Lung (tissue), 12 donors: ENCODE data around the gene ARID1B. TPM values are rescaled to one million over a fixed set of nuclear protein-coding genes. Genes with fewer than 3 reads are reported as not detected.

ENCODE experiments used
- ATAC-seq: fragments of 200-7000 bp; cut with Tn5 transposase; one replicate; pipeline ENCODE4 v1.9.1; 2020; ENCODE audit warnings: moderate number of reproducible peaks; ENCODE audit not compliant: insufficient read depth, low FRiP score
- DNase-seq, 3 donors: peaks; one replicate each; pipeline ENCODE4 v3.0.0-alpha.2; 2013 to 2017
- H3K27ac ChIP-seq, 2 donors: one replicate each; pipeline ENCODE4 v1.5.1; 2013; ENCODE audit warnings: mild to moderate bottlenecking in 2 of 2, moderate library complexity in 2 of 2, control low read depth in 1 of 2, inconsistent platforms in 1 of 2, low read depth in 1 of 2, low read length in 1 of 2
- H3K27me3 ChIP-seq, 3 donors: one replicate each; pipeline ENCODE4 v1.5.1; 2013; ENCODE audit warnings: low read length in 2 of 3; ENCODE audit not compliant: control insufficient read depth in 3 of 3, insufficient read depth in 3 of 3
- H3K36me3 ChIP-seq, 4 donors: one replicate each; pipeline ENCODE4 v1.5.1; 2013; ENCODE audit warnings: low read length in 4 of 4, mild to moderate bottlenecking in 1 of 4, moderate library complexity in 1 of 4; ENCODE audit not compliant: control insufficient read depth in 4 of 4, insufficient read depth in 4 of 4
- H3K4me1 ChIP-seq, 5 donors: one replicate each; pipeline ENCODE4 v1.5.1; 2013; ENCODE audit warnings: low read length in 5 of 5, mild to moderate bottlenecking in 2 of 5, moderate library complexity in 1 of 5; ENCODE audit not compliant: control insufficient read depth in 5 of 5, insufficient read depth in 5 of 5
- H3K4me3 ChIP-seq: one replicate; pipeline ENCODE4 v1.5.1; 2013; ENCODE audit warnings: mild to moderate bottlenecking, control low read depth, moderate library complexity
- H3K9ac ChIP-seq, 2 donors: one replicate each; pipeline ENCODE4 v1.5.1; 2013; ENCODE audit warnings: low read length in 2 of 2, control low read depth in 1 of 2; ENCODE audit not compliant: insufficient read depth in 1 of 2
- H3K9me3 ChIP-seq, 4 donors: one replicate each; pipeline ENCODE4 v1.5.1; 2013; ENCODE audit warnings: low read length in 3 of 4, mild to moderate bottlenecking in 1 of 4, moderate library complexity in 1 of 4; ENCODE audit not compliant: control insufficient read depth in 4 of 4, insufficient read depth in 3 of 4
- WGBS, 2 donors: extraction: QIAGEN DNeasy Blood & Tissue Kit; methylation state at CpG; one replicate each; pipeline ENCODE4 v1.1.7; 2013; 5-methylcytosine and 5-hydroxymethylcytosine counted together
- polyA plus RNA-seq, 2 donors: library from polyadenylated mRNA; stranded (reverse); fragments of 200-250 nt; gene quantifications; one replicate each; pipeline ENCODE4 v1.2.1, GENCODE V29; 2013
- total RNA-seq, 2 donors: library from RNA; depleted of rRNA in 1 of 2; stranded (reverse); fragments of >200 nt in 1 of 2; gene quantifications; one replicate each; pipeline ENCODE4 v1.2.1, GENCODE V29; 2014 to 2021
- TF ChIP-seq, protein P1 (sequence below): IDR thresholded peaks from 2 replicates; pipeline ENCODE4 v1.5.1; 2012; ENCODE audit warnings: mild to moderate bottlenecking; ENCODE audit errors: control extremely low read depth, extremely low read depth
- donor health status: control.
- donor health status: control.
- donor health status: Bipolar disorder and iron deficiency.
- donor health status: healthy.
- donor health status: DM: yes; HTN: yes; CAD: no.

The ARID1B gene
- total and polyA plus RNA-seq, 4 donors: 10.5 to 239 (median 50.9) TPM

DNA sequence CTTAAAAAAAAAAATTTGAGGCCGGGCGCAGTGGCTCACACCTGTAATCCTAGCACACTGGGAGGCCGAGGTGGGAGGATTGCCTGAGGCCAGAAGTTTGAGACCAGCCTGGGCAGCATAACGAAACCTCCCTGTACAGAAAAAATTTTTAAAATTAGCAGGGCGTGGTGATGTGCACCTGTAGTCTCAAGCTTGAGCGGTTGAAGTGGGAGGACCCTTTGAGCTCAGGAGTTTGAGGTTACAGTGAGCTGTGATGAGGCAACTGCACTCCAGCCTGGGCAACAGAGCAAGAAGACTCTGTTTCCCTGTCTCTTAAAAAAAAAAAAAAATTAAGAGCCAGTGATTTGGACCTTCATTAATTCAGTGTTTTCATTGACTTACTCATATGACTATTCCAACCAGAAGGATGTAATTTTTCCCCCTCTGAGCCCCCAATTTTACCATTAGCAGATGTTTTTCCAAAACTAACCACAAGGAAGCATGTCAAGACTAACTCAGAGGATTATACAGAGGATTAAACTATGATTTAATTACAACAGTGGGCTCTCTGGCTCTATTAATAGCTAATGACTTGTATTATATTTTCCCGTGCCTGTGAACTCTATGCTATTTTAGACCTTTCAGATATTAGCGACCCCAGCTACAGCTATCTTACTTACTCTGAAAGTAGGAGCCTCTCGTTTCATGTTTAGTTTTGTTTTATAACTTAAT is 75.1 kb downstream of the ARID1B start:
- Histone ChIP-seq H3K27me3 (no peaks in the 10 kb centered on the region), H3K4me3 (no peak overlapping the region), H3K9me3 (no peaks in the 10 kb centered on the region), H3K4me1 (peaks cover 6 to 44% (median 10%) of the 10 kb centered on the region in 5 donors), H3K36me3 (no peaks in the 10 kb centered on the region), H3K9ac (no peak overlapping the region), H3K27ac (peak overlapping the region in 1 of 2 donors; percentile 28)
- WGBS, 2 donors: 84 to 86% methylated on average over 9 of the region's 9 CpGs
- ATAC-seq (no peak), DNase-seq (no peak)
- TF ChIP-seq, protein P1, sequence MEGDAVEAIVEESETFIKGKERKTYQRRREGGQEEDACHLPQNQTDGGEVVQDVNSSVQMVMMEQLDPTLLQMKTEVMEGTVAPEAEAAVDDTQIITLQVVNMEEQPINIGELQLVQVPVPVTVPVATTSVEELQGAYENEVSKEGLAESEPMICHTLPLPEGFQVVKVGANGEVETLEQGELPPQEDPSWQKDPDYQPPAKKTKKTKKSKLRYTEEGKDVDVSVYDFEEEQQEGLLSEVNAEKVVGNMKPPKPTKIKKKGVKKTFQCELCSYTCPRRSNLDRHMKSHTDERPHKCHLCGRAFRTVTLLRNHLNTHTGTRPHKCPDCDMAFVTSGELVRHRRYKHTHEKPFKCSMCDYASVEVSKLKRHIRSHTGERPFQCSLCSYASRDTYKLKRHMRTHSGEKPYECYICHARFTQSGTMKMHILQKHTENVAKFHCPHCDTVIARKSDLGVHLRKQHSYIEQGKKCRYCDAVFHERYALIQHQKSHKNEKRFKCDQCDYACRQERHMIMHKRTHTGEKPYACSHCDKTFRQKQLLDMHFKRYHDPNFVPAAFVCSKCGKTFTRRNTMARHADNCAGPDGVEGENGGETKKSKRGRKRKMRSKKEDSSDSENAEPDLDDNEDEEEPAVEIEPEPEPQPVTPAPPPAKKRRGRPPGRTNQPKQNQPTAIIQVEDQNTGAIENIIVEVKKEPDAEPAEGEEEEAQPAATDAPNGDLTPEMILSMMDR: no peak

DNA sequence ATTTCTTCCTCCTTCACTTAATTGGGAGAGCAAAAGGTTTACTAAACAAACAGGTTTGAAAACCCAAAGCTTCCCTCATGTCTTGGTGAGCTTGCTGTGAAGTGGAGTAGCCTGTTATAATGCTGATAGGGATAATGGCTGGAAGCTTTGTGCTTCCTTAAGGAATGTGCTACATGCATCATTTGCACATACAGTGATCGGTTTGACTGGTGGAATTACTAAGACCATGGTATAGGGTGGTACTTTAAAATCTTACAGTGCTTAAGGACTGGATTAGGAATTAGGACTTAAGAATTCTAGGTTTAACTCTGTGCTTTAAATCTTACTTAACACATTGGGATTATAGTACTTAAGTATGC is 75.7 kb downstream of the ARID1B start:
- DNase-seq: no peak
- TF ChIP-seq, protein P1: no peak
- no peaks in the 10 kb centered on the region for H3K27me3 ChIP-seq
- H3K9me3 ChIP-seq: no peaks in the 10 kb centered on the region
- no peak overlapping the region for H3K4me3 ChIP-seq
- no peak overlapping the region for H3K9ac ChIP-seq
- no peak for ATAC-seq
- peak overlapping the region in 1 of 2 donors; percentile 13 for H3K27ac ChIP-seq
- H3K4me1 ChIP-seq: peaks cover 4 to 39% (median 13%) of the 10 kb centered on the region in 5 donors
- WGBS, 2 donors: 84 to 93% methylated on average over 1 of the region's 1 CpG
- H3K36me3 ChIP-seq: no peaks in the 10 kb centered on the region

DNA sequence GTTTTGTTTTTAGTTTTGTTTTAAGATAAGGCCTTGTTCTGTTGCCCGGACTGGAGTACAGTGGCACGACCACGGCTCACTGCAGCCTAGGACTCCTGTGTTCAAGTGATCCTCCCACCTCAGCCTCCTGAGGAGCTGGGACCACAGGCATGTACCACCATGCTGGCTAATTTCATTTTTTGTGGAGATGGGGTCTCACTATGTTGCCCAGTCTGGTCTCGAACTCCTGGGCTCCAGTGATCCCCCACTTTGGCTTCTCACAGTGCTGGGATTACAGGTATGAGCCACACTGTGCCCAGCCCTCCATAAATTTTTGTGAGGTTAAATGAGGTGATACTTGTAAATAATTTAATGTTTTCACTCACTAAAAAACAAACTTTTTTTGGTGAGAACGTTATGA is 76.6 kb downstream of the ARID1B start:
- DNase-seq: no peak
- Histone ChIP-seq H3K9me3 (no peaks in the 10 kb centered on the region), H3K36me3 (no peaks in the 10 kb centered on the region), H3K27me3 (no peaks in the 10 kb centered on the region), H3K27ac (no peak overlapping the region), H3K4me1 (peaks cover 0 to 31% (median 14%) of the 10 kb centered on the region in 5 donors), H3K9ac (no peak overlapping the region), H3K4me3 (no peak overlapping the region)
- TF ChIP-seq, protein P1: no peak
- ATAC-seq: no peak
- 90 to 92% methylated on average over 5 of the region's 5 CpGs for whole genome bisulfite sequencing, 2 donors
